LoVo (cell line): Measurements from ENCODE around the gene SCRT2.
"Not testable (repeated sequence)": the region's sequence is repeated elsewhere in the genome, so short reads cannot be mapped to it uniquely, and the experiment has no call there.

Source experiments
- DNase-seq: peaks from one replicate; pipeline ENCODE4 v3.0.0-alpha.2; 2016; ENCODE audit warnings: low spot score

The SCRT2 gene

DNA sequence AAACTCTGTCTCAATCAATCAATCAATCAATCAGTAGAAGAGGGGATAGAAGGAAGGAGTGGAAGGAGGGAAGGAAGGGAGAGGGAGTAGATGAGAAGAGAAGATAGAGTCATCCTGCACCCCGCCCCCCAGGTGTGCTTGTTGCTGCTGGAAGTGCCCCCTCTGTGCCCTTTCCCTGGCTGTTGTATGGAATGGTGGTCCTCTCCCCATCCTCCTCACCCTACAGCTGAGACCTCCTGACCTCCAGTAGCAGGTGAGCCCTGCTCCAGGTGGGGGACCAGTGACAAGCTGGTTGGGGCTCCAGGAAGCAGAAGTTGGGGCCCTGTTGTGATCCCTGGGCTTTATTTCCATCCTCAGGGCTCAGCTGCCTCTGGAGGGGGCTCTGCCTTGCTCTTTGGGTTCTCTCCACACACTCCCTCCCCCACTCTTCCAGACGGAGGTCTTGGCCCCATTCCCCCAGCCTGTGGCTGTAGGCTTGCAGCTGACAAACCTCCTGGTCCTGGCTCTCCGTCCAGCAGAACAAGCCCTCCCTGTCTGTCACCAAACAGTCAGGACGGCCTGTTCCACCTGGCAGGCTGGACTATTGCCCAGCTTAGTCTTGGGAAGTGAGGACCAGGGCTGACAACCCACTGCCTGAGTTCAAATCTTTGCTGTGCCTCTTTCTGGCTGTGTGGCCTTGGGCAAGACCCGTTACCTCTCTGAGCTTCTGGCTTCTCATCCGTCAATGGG lies 26.0 kb upstream of the SCRT2 start:
- DNase-seq, result no peak

GRCh38 chr20:699811-700338 lies 24.3 kb upstream of the SCRT2 start:
- DNase-seq, result no peak

DNA sequence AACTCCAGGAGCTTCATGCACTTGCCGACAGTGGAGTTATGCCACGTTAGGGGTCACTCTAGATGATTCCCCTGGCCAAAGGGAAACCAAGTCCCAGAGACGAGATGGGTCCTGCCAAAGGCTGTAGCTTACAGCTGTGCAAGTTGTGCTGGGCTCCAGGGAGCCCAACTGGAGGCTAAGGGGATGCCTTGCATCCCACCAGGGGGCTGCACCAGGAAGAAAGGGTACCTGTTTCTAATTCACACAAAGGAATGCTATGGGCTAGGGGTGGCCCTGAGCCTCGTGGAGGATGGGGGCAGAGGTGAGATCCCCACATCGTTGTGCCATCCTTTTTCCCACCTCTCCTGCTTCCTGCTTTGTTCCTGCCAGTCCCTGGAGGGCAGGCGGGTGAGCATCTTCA lies 23.7 kb upstream of the SCRT2 start:
- no peak for DNase-seq

- no peak for DNase-seq
Observed at GRCh38 chr20:698276-698675, 22.7 kb upstream of the SCRT2 start.

DNA sequence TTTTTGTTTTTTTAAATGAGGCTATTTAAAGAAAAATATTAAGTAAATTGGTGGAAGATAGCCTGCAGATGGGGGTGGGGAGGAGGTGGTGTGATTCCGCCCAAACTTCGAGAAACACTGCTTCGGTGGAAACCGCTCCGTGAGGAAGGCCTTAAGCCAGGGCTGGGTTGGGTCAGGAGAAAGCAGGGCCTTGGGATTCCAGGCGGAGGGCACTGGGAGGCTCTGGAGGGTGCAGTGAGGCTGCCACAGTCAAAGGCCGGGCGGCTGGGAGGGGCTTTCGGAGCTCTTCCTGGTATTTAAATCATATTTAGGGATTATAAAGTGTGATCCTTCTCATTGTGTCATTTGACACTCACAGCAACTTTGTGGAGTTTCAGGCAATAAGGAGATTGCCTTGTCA lies 22.2 kb upstream of the SCRT2 start:
- DNase-seq, result no peak

- DNase-seq, result no peak
Observed at GRCh38 chr20:695165-695866, 19.7 kb upstream of the SCRT2 start.

GRCh38 chr20:694496-694895 lies 18.9 kb upstream of the SCRT2 start:
- no peak for DNase-seq

DNA sequence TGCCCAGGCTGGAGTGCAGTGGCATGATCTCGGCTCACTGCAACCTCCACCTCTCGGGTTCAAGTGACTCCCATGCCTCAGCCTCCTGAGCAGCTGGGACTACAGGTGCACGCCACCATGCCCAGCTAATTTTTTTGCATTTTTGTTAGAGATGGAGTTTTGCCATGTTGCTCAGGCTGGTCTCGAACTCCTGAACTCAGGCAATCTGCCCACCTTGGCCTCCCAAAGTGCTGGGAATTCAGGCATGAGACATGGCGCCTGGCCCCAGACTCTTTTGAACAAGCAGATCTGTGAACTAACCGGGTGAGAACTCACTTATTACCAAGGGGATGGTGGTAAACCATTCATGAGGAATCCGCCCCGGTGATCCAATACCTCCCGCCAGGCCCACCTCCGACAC lies 18.2 kb upstream of the SCRT2 start:
- not testable (repeated sequence) for DNase-seq

DNA sequence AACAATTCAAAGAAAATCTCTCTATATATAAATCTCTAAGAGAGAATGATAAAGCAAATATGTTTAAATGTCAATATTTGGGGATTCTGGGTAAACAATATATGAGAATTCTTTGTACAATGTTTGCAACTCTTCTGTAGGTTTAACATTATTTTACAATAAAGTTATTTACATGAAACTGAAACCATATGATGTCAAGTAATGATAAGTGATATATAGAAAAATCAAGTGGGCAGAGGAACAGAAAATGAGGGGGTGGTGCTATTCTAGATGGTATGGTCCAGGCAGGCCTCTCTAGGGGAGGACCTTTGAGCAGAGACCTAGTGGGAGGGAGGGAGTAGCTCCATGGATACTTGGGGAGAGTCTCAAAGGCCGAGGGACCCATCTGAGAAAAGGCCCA lies 16.4 kb upstream of the SCRT2 start:
- DNase-seq, result no peak

GRCh38 chr20:689947-690346 lies 14.3 kb upstream of the SCRT2 start:
- DNase-seq, result no peak

GRCh38 chr20:689348-689747 lies 13.7 kb upstream of the SCRT2 start:
- DNase-seq, result no peak

DNA sequence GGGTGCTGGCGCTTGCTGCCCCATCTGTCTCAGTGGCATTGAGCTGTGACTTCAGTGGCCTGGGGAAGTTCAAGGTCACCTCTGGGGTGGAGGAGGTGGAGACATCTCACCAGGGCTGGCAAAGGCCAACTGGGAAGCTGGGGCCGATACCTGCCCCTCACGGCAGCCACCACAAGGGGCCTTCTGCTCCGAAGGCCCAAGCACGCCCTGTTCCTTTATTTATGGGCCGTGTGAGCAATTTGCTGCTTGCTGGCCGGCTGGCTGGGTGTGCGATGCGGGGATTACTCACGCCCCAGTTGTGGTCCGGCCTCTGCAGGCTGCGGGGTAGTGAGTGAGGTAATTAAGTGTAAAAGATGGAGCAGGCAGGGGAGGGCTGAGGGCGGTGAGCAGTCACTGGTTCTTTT lies 13.2 kb upstream of the SCRT2 start:
- DNase-seq, result no peak

DNA sequence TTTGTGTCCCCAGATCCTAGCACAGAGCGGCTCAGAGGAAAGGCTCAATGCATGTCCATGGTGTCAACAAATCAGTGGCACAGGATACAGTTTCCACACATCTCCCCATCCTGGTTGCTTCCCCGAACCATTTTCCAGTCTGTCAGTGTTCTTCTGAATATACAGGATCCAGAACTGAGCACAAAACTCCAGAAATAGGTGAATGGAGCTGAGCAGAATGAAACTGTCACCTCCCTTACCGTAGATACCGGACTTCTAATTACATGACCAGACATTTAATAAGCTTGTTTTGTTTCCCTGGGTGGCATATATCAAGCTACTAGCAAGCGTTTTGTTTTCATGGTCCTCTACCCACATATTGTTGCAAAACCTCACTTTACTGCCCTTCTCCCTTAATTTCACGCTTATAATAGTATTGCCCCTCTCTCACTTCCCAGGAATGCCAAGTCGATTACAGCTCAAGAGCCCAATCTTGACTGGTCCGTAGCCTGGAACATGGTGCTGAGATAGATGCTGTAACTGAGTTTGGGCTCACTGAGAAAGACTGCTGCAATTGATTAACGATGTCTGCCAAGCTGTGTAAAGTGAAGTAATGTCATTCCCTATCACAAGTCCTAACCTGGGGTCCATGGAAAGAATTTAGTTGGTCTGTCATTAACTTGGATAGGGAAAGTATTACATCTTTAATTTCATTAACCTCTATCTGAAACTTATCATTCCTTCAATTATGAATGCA lies 12.0 kb upstream of the SCRT2 start:
- no peak for DNase-seq

DNA sequence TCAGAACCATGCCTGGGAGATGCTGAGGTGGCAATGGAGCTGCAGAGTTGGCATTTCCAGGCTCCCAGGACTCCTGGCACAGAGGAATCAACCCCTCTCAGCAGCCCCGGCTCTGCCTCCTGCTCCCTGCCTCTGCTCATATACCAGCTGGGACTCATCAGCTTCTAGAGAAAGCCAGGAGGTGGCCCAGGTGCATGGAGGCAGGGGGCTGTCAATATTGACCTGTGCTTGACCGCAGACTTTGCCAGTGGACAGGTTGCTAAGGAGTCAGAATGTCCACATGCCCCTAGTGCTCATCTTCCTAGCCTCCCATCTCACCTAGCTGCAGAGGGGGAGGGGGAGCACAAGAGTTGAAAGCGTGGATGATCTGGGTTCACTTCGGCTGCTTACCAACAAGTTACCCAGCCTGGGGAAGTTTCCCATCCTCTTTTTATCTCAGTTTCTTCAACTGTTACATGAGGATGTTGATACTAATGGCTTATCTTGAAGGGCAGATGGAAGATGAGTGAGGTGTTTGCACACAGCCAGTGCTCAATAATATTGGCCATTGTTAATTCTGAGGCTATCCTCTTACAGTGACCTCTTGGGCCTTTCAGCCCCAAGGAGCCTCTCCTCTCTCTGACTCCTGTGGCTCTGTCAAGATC lies 9.2 kb upstream of the SCRT2 start:
- DNase-seq, result no peak

GRCh38 chr20:682123-682522 lies 6.5 kb upstream of the SCRT2 start:
- DNase-seq, result no peak

GRCh38 chr20:680638-681187 lies 5.1 kb upstream of the SCRT2 start:
- DNase-seq, result no peak

DNA sequence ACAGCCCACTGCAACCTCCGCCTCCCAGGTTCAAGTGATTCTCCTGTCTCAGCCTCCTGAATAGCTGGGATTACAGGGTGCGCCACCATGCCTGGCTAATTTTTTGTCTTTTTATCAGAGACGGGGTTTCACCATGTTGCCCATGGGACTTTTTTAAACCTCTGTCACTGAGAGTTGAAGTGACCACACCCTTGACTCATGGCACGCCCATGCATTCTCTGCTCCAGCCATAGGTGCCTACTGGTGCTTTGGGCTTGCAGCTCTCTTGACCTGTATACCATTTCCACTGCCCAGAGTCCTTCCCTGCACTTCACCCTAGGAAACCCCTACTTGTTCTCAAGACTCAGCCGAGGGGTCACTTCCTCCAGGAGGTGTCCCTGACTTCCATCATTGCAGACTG lies 2.4 kb upstream of the SCRT2 start:
- no peak for DNase-seq

DNA sequence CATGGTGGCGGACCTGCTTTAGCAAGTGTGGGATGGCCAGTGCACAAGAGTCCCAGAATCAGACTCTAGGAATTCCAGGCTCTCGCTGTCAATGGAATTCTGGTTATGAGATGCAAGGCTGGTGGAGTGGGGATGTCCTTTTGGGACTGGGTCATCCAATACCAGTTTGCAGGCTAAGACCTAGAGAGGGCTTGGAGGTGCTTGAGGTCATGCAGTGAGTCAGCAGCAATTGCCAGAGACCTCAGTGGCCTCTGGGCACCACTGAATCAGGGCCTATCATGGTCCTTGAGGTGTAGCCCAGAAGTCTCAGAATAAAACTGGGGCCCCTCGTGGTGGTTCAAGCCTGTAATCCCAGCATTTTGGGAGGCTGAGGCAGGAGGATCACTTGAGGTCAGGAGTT lies 1.4 kb upstream of the SCRT2 start:
- no peak for DNase-seq

GRCh38 chr20:676315-676937 lies 824 bp upstream of the SCRT2 start:
- DNase-seq, result no peak

DNA sequence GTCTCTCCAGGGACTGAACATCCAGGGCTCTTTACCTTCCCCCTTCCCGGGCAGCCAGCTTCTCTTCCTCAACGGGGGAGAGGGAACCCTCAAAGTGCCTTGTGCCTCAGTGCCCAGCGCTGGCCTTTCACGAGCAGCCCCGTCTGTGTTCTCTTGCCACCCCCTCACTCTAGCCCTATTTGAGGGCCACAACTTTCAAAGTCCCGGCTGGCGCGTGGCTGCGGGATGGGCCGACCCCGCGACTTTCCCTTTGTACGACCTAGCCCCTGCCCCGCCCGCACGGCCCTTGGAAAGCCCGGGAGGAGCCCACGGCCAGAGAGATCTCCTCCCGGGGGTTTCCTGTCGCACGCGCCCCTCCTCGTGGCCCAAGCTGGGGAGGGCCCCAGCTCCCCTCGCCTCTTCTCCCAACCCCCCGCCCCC lies 559 bp downstream of the SCRT2 start:
- DNase-seq, result no peak

DNA sequence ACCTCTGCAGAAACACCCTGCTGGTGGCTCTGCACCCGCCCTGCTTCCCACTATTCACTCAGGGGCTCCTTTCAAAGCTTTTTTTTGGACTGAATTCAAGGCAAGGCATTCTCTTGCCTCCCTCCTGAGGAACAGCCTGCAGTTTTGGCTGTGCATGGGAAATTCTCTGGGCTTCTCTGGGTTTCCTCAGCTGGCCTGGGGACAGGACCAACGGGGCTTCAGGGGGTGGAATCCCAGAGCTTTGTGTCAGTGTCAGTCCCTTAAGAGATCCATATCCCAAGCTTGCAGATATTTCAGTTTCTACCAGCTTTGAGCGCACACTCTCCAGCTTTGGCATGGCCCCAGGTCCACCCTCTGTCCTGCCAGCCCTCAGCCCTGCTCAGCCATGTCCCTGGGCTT lies 2.0 kb downstream of the SCRT2 start:
- DNase-seq, result no peak
